ENCODE measurements around the gene LTA4H.

LTA4H gene

GRCh38 chr12:95997911-95998510 lies 37.4 kb downstream of the LTA4H start:
- DNase-seq (ENCODE audit: low spot score): no peak
- Mint-ChIP-seq H3K9me3 (no peaks in the 10 kb centered on the region), H3K27ac (no peak overlapping the region), H3K4me3 (no peak overlapping the region), H3K36me3 (ENCODE audit: low read depth) (peaks cover 3% of the 10 kb centered on the region), H3K4me1 (ENCODE audit: low read depth) (peaks cover 7% of the 10 kb centered on the region), H3K27me3 (ENCODE audit: low read depth) (peaks cover under 1% of the 10 kb centered on the region)

GRCh38 chr12:95997276-95997675 lies 38.1 kb downstream of the LTA4H start:
- peaks cover 3% of the 10 kb centered on the region for H3K27me3 Mint-ChIP-seq (ENCODE audit: low read depth)
- no peak for DNase-seq (ENCODE audit: low spot score)
- no peaks in the 10 kb centered on the region for H3K9me3 Mint-ChIP-seq
- H3K27ac Mint-ChIP-seq: no peak overlapping the region
- peaks cover 2% of the 10 kb centered on the region for H3K36me3 Mint-ChIP-seq (ENCODE audit: low read depth)
- no peak overlapping the region for H3K4me3 Mint-ChIP-seq
- peaks cover 7% of the 10 kb centered on the region for H3K4me1 Mint-ChIP-seq (ENCODE audit: low read depth)

- Mint-ChIP-seq H3K9me3 (no peaks in the 10 kb centered on the region), H3K27ac (no peak within 1 kb of the TSS), H3K4me3 (no peak within 1 kb of the TSS), H3K36me3 (ENCODE audit: low read depth) (peaks cover 2% of the 10 kb centered on the region), H3K27me3 (ENCODE audit: low read depth) (peaks cover 5% of the 10 kb centered on the region), H3K4me1 (ENCODE audit: low read depth) (peaks cover 7% of the 10 kb centered on the region)
- no peak for DNase-seq (ENCODE audit: low spot score)
These were observed 39.2 kb downstream of the LTA4H start, which contains the start of gene HAL for GRCh38 chr12:95996034-95996658. Gene HAL (minus strand): TSS chr12:95996344. CDS start chr12:95995910, 434 bp downstream.

GRCh38 chr12:95995238-95996031 lies 40.0 kb downstream of the LTA4H start:
- no peaks in the 10 kb centered on the region for H3K9me3 Mint-ChIP-seq
- no peak overlapping the region for H3K27ac Mint-ChIP-seq
- peaks cover 7% of the 10 kb centered on the region for H3K27me3 Mint-ChIP-seq (ENCODE audit: low read depth)
- H3K4me3 Mint-ChIP-seq: no peak overlapping the region
- H3K36me3 Mint-ChIP-seq (ENCODE audit: low read depth): no peaks in the 10 kb centered on the region
- DNase-seq (ENCODE audit: low spot score): no peak
- H3K4me1 Mint-ChIP-seq (ENCODE audit: low read depth): peaks cover 7% of the 10 kb centered on the region

GRCh38 chr12:95994476-95994875 lies 40.9 kb downstream of the LTA4H start:
- H3K36me3 Mint-ChIP-seq (ENCODE audit: low read depth): no peaks in the 10 kb centered on the region
- peaks cover 7% of the 10 kb centered on the region for H3K27me3 Mint-ChIP-seq (ENCODE audit: low read depth)
- DNase-seq (ENCODE audit: low spot score): no peak
- peaks cover 7% of the 10 kb centered on the region for H3K4me1 Mint-ChIP-seq (ENCODE audit: low read depth)
- H3K27ac Mint-ChIP-seq: no peak overlapping the region
- H3K9me3 Mint-ChIP-seq: no peaks in the 10 kb centered on the region
- no peak overlapping the region for H3K4me3 Mint-ChIP-seq

GRCh38 chr12:95993907-95994306 lies 41.5 kb downstream of the LTA4H start:
- no peak for DNase-seq (ENCODE audit: low spot score)
- Mint-ChIP-seq H3K36me3 (ENCODE audit: low read depth) (no peaks in the 10 kb centered on the region), H3K27ac (no peak overlapping the region), H3K9me3 (no peaks in the 10 kb centered on the region), H3K27me3 (ENCODE audit: low read depth) (peaks cover 7% of the 10 kb centered on the region), H3K4me3 (no peak overlapping the region), H3K4me1 (ENCODE audit: low read depth) (peaks cover 6% of the 10 kb centered on the region)

- no peak overlapping the region for H3K27ac Mint-ChIP-seq
- no peak overlapping the region for H3K4me3 Mint-ChIP-seq
- H3K4me1 Mint-ChIP-seq (ENCODE audit: low read depth): no peaks in the 10 kb centered on the region
- H3K27me3 Mint-ChIP-seq (ENCODE audit: low read depth): peaks cover 7% of the 10 kb centered on the region
- DNase-seq (ENCODE audit: low spot score): no peak
- H3K36me3 Mint-ChIP-seq (ENCODE audit: low read depth): no peaks in the 10 kb centered on the region
- H3K9me3 Mint-ChIP-seq: no peaks in the 10 kb centered on the region
These were observed 45.3 kb downstream of the LTA4H start for GRCh38 chr12:95990136-95990535.

- Mint-ChIP-seq H3K27me3 (ENCODE audit: low read depth) (peaks cover 7% of the 10 kb centered on the region), H3K9me3 (no peaks in the 10 kb centered on the region), H3K36me3 (ENCODE audit: low read depth) (no peaks in the 10 kb centered on the region), H3K4me3 (no peak overlapping the region), H3K27ac (no peak overlapping the region), H3K4me1 (ENCODE audit: low read depth) (no peaks in the 10 kb centered on the region)
- no peak for DNase-seq (ENCODE audit: low spot score)
These were observed 45.8 kb downstream of the LTA4H start for GRCh38 chr12:95989504-95990123.

GRCh38 chr12:95988506-95989275 lies 46.7 kb downstream of the LTA4H start:
- no peak overlapping the region for H3K4me3 Mint-ChIP-seq
- H3K27me3 Mint-ChIP-seq (ENCODE audit: low read depth): peaks cover 7% of the 10 kb centered on the region
- DNase-seq (ENCODE audit: low spot score): no peak
- H3K36me3 Mint-ChIP-seq (ENCODE audit: low read depth): no peaks in the 10 kb centered on the region
- no peaks in the 10 kb centered on the region for H3K4me1 Mint-ChIP-seq (ENCODE audit: low read depth)
- no peak overlapping the region for H3K27ac Mint-ChIP-seq
- no peaks in the 10 kb centered on the region for H3K9me3 Mint-ChIP-seq

GRCh38 chr12:95986635-95987570 lies 48.5 kb downstream of the LTA4H start:
- H3K27ac Mint-ChIP-seq: no peak overlapping the region
- DNase-seq (ENCODE audit: low spot score): no peak
- no peaks in the 10 kb centered on the region for H3K36me3 Mint-ChIP-seq (ENCODE audit: low read depth)
- no peaks in the 10 kb centered on the region for H3K4me1 Mint-ChIP-seq (ENCODE audit: low read depth)
- H3K4me3 Mint-ChIP-seq: no peak overlapping the region
- no peaks in the 10 kb centered on the region for H3K9me3 Mint-ChIP-seq
- H3K27me3 Mint-ChIP-seq (ENCODE audit: low read depth): peaks cover 4% of the 10 kb centered on the region

- no peak for DNase-seq (ENCODE audit: low spot score)
- Mint-ChIP-seq H3K4me1 (ENCODE audit: low read depth) (no peaks in the 10 kb centered on the region), H3K9me3 (no peaks in the 10 kb centered on the region), H3K4me3 (no peak overlapping the region), H3K36me3 (ENCODE audit: low read depth) (no peaks in the 10 kb centered on the region), H3K27ac (no peak overlapping the region), H3K27me3 (ENCODE audit: low read depth) (no peaks in the 10 kb centered on the region)
These were observed 50.7 kb downstream of the LTA4H start for GRCh38 chr12:95984682-95985081.

- Mint-ChIP-seq H3K4me1 (ENCODE audit: low read depth) (no peaks in the 10 kb centered on the region), H3K27ac (no peak overlapping the region), H3K27me3 (ENCODE audit: low read depth) (no peaks in the 10 kb centered on the region), H3K4me3 (no peak overlapping the region), H3K36me3 (ENCODE audit: low read depth) (no peaks in the 10 kb centered on the region), H3K9me3 (no peaks in the 10 kb centered on the region)
- no peak for DNase-seq (ENCODE audit: low spot score)
These were observed 52.8 kb downstream of the LTA4H start for GRCh38 chr12:95982602-95983001.

- no peaks in the 10 kb centered on the region for H3K36me3 Mint-ChIP-seq (ENCODE audit: low read depth)
- H3K4me1 Mint-ChIP-seq (ENCODE audit: low read depth): no peaks in the 10 kb centered on the region
- no peaks in the 10 kb centered on the region for H3K27me3 Mint-ChIP-seq (ENCODE audit: low read depth)
- no peak overlapping the region for H3K27ac Mint-ChIP-seq
- H3K9me3 Mint-ChIP-seq: no peaks in the 10 kb centered on the region
- no peak for DNase-seq (ENCODE audit: low spot score)
- no peak overlapping the region for H3K4me3 Mint-ChIP-seq
These were observed 55.0 kb downstream of the LTA4H start for GRCh38 chr12:95980437-95980836.
